NAMALWA (cell line): Measurements from ENCODE around the gene RILPL1.
"Not testable (repeated sequence)": the region's sequence is repeated elsewhere in the genome, so short reads cannot be mapped to it uniquely, and the experiment has no call there.

Source experiments
- DNase-seq: peaks from one replicate; pipeline ENCODE4 v3.0.0-alpha.2; 2015; ENCODE audit warnings: low spot score

RILPL1 gene, protein sequence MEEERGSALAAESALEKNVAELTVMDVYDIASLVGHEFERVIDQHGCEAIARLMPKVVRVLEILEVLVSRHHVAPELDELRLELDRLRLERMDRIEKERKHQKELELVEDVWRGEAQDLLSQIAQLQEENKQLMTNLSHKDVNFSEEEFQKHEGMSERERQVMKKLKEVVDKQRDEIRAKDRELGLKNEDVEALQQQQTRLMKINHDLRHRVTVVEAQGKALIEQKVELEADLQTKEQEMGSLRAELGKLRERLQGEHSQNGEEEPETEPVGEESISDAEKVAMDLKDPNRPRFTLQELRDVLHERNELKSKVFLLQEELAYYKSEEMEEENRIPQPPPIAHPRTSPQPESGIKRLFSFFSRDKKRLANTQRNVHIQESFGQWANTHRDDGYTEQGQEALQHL

DNA sequence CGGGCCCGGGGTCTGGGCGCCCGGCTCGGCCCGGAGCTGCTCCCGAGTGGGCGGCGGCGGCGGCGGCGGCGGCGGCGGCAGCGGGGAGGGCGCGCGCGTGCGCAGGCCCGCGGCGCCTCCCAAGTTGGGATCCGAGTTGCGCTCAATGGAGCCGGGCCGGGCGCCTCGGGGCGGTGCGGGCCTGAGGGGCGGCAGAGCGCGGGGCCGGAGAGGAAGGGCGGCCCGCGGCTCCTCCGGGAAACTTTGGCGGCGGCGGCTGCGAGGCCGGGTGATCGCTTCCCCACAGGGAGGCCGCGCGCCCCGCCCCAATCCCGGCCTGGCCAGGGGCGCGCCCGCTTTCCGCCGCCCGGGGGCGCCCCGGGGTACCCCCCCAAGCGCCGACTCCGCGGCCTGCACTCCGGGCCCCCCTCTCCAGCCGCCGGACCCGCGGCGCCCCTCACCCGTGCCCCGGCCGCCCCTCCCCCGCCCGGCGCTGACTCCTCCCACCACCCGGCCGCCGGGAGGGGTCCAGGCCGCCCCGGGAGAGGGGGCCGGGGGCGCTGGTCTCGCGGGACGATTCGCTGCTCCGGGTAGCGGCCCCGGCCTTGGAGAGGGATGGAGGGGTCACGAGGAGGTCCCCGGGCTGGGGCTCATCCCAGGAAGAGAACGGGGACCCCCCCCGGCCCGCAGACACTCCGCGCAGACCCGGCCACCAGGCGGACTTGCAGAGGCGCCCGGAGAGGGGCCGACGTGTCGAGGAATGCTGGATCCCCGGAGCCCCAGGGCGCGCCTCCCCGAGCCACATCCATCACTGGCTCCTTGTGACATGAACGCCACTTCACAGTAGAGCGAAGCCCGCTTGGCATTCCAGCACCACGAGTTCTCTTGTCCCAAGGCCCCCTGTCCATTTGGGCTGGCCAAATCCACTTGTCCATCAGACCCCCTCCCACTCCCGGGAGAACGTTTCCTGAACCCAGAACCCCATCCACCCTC is at the start of gene RILPL1:
Gene RILPL1 (minus strand): TSS at position 48 of the 972 bp plus-strand sequence. CDS start 237 bp downstream, outside the sequence.
- DNase-seq: peak; percentile 57

DNA sequence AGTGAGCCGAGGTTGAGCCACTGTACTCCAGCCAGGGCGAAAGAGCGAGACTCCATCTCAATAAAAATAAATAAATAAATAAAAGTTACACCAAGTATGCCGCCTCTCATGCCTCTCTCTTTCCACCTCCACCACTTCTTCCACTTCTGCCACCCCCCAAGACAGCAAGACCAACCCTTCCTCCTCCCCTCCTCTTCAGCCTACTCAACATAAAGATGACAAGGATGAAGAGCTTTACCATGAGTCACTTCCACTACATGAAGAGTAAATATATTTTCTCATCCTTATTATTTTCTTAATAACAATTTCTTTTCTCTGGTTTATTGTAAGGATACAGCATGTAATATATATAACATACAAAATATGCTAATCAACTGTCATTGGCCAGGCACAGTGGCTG is 47.3 kb upstream of the RILPL1 start:
- no peak for DNase-seq

DNA sequence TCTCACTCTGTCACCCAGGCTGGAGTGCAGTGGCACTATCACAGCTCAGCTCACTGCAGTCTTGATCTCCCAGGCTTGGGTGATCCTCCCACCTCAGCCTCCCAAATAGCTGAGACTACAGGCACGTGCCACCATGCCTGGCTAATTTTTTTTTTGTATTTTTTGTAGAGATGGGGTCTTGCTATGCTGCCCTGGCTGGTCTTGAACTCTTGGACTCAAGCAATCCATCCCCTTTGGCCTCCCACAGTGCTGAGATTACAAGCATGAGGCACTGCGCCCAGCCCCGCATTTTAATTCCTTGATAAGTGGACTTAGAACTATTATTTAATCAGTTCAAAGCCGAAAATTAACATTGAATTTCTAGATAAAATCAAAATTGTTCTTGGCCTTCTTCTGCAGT is 45.3 kb upstream of the RILPL1 start:
- not testable (repeated sequence) for DNase-seq

DNA sequence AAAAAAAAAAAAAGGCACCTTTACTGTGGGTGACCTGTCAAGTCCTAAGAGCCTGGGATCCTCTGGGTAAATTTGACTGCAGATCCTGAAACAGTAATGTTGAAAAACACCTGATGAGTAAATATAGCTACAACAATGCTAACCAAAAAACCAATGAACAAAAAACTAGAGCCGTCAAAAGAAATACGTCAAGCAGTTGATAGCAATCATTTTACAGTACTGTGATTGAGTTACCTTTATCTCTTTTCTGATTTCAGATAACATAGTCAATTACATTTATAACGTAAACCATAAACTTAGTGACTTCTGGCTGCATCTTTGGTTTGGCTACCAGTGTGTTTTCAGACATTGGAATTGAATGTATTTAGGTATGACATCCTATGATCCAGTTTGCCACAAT is 44.7 kb upstream of the RILPL1 start:
- DNase-seq: no peak

DNA sequence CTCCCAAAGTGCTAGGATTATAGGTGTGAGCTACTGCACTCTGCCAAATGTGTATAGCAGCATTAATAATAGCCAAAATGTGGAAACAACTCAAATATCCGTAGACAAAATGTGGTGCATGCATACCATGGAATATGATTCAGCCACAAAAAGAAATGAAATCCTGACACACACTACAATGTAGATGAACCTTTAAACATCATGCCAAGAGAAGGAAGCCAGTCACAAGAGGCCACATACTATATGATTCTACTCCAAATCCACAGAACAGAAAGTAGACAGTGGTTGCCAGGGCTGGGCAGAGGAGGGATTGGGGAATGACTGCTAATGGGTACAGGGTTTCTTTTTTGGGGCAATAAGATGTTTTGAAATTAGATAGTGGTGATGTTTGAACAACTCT is 43.1 kb upstream of the RILPL1 start:
- DNase-seq: no peak

DNA sequence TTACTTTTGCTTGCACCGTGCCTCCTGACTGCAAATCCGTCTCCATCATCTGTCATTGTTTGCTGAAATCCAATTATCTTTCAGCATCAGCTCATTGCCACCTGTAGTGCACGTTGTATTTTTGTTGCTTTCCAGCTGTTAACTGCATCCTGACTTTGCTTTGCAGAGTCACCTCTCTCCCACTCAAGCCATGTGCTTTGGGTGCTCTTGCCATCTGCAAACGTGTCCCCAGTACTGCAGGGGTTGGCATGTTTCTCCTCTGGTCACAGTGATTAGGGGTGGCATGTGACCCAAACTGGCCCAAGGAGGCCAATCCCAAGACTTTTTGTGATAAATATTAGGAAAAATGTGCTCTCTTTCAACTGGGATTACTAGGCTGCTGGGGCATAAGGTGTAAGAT is 40.4 kb upstream of the RILPL1 start:
- DNase-seq: no peak

DNA sequence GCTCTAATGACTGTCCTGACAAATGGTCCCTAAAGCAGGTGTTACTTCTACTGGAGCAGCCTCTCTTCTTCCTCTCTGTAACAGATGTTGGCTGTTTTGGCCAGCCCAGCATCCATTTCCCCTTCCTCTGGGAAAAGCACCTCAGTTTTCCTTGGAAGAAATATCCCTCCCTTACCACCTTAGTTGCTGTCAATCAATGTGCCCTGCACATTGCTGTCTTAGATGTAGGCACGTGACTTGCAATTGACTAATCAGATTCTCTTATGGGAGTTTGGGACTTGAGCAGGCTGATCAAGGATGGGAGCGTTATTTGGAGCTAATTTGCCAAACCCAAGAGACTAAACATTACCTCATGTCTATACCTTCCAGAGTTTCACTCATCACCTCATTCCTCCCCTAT is 38.9 kb upstream of the RILPL1 start:
- DNase-seq: no peak

DNA sequence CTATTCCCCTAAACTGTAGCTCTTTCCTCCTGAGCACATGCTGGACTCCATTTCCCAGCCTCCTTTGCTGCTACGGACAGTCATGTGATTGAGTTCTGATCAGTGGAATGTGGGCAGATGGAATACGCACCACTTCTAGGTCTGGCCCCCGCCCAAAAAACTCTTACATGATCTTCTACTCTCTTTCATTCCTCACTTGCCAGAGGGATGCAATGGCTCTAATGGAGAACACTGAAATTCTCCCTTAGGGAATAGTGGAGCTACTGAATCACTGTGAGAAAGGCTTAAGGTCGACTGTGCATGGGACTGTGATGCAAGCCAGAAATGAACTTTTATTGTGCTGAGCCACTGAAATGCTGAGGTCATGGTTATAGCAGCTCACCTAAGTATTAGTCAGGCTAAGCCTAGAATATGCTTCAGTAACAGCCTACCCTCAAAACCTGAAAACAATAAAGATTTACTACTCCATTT is 37.9 kb upstream of the RILPL1 start:
- DNase-seq: peak; percentile 21

DNA sequence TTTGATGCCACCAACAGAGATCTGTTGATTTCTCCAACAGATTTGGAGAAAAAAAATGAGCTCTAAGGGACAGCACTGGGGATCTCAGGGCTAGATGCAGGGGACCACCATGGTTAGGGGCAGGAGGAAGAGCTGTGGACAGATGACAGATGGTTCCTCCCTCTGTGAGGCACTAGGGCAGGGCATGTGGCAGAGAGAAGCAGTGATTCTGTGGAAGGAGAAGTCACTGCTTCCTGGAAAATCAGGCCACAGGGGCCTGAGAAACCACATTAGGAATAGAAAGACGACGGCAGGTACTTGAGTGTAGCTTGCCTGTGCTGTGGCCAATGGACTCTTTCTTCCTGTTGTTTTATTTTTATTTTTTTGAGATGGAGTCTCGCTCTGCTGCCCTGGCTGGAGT is 25.9 kb upstream of the RILPL1 start:
- DNase-seq: no peak

DNA sequence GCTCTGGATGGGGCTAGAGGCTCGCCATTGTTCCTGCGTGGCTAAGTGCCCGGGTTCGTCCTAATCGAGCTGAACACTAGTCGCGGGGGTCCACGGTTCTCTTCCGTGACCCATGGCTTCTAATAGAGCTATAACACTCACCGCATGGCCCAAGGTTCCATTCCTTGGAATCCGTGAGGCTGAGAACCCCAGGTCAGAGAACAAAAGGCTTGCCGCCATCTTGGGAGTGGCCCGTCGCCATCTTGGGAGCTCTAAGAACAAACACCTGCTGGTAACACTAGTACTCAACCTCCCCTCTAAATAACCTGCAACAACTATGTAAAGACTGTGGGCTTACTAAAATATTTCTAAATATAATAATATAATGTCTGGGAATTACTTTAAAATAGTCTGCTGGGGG is 25.0 kb upstream of the RILPL1 start:
- not testable (repeated sequence) for DNase-seq

DNA sequence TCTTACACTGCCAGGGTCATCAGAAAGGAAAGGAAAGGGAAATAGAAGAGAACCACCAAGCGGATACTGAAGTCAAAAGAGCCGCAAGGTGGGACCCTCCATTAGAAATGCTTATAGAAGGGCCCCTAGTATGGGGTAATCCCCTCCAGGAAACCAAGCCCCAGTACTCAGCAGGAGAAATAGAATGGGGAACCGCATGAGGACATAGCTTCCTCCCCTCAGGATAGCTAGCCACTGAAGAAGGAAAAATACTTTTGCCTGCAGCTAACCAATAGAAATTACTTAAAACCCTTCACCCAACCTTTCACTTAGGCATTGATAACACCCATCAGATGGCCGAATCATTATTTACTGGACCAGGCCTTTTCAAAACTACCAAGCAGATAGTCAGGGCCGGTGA is 21.3 kb upstream of the RILPL1 start:
- not testable (repeated sequence) for DNase-seq

DNA sequence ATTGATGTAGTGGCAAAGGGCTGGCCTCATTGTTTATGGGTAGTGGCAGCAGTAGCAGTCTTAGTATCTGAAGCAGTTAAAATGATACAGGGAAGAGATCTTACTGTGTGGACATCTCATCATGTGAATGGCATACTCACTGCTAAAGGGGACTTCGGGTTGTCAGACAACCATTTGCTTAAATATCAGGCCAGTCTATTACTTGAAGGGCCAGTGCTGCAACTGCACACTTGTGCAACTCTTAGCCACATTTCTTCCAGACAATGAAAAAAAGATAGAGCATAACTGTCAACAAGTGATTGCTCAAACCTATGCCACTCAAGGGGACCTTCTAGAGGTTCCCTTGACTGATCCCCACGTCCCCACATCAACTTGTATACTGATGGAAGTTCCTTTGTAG is 20.6 kb upstream of the RILPL1 start:
- not testable (repeated sequence) for DNase-seq

DNA sequence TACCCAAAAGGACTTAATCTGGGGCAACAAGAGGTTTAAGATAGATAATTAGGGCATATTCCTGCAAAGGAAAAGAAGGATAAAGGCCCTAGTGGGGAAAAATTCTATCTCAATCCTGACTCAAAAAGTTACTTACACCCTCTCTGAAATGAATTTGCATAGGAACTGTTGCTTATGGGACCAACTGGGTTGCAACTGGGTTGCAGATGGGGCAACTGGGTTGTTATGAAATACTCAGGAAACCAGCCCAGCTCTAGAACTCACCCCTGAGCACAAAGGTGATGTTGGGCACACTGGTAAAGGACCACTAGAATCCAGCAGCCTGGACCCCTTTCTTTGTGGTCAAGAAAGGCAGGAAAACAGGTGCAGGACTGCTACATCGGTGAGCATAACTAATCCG is 17.2 kb upstream of the RILPL1 start:
- no peak for DNase-seq

DNA sequence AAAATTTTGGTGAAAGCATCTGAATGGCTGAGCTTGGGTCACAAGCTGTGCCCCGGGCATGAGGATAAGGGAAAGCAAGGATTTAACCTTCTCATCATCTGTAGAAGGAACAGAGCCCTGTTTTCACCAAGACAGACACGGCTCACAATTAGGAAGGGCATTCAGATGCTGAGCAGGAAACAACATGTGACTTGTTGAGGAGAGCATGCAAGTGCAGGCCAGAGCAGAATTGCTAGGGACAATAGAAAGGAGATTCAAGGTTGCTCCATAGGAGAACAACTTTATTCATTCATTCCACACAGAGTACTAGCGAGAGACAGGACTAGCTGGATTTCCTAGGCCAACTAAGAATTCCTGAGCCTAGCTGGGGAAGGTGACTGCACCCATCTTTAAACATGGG is 14.6 kb upstream of the RILPL1 start:
- no peak for DNase-seq

DNA sequence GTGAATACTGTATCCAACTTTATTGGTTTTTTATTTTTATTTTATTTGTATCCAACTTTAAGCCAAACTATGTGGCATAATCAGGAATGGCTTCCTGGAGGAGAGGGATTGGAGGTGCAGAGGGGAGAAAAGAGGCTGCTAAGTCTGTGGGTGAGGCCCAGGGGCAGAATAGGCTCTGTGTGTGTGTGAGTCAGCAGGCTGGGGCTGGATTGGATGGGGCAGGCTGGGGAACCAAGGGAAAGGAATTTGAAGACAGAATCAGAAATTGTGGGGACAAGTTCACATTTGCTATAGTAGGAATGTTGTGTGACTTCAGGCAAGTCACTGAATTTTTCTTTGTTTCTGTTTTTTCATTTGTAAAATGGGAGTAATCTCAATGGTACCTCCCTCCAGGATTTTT is 12.8 kb upstream of the RILPL1 start:
- no peak for DNase-seq

DNA sequence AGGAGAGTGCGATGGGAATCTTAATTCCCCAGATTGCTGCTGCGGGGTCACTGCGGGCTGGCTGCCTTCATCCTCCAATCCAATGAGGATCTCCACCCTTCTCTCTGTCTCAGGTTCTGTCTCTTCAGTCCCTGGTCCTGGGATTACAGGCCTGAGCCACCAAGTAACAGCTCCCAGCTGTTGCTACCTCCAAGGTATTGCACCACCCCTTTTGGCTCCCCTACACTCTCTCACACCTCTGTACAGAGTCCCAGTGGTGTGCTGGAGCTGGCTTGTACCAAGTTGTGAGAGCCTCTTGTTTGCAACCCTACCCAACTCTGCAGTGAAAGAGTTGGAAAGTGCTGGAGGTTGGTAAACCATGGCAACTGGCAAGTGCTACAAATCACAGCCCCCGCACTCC is 10.0 kb upstream of the RILPL1 start:
- no peak for DNase-seq

DNA sequence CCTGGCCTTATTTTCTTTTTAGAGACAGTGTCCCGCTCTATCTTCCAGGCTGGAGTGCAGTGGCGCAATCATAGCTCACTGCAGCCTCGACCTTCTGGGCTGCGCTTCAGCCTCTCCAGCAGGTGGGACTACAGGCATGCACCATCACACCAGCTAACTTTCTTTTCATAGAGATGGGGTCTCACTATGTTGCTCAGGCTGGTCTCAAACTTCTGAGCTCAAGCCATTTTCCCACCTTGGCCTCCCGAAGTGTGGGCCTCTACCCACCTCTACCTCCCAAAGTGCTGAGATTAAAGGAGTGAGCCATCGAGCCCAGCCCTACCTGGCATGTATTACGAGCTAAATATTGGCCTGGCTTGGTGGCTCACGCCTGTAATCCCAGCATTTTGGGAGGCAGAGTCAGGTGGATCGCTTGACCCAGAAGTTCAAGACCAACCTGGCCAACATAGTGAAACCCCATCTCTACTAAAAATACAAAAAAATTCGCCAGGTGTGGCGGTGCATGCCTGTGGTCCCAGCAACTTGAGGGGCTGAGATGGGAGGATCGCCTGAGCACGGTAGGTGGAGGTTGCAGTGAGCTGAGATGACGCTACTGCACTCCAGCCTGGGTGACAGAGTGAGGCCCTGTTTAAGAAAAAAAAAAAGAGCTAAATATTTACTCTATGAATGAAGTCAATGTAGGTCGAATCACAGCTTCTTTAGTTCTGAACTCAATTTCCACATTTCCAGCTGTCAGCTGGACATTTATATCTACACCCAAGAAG is 7.6 kb upstream of the RILPL1 start:
- no peak for DNase-seq

DNA sequence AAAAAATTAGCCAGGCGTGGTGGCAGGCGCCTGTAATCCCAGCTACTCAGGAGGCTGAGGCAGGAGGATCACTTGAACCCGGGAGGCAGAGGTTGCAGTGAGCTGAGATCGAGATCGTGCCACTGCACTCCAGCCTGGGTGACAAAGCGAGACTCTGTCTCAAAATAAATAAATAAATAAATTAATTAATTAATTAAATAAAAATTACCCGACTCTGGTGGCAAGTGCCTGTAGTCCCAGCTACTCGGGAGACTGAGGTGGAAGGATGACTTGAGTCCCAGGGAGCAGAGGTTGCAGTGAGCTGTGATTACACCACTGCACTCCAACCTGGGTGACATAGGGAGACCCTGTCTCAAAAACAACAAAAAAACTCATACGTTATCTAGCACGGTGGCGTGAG is 2.4 kb upstream of the RILPL1 start:
- DNase-seq: not testable (repeated sequence)

DNA sequence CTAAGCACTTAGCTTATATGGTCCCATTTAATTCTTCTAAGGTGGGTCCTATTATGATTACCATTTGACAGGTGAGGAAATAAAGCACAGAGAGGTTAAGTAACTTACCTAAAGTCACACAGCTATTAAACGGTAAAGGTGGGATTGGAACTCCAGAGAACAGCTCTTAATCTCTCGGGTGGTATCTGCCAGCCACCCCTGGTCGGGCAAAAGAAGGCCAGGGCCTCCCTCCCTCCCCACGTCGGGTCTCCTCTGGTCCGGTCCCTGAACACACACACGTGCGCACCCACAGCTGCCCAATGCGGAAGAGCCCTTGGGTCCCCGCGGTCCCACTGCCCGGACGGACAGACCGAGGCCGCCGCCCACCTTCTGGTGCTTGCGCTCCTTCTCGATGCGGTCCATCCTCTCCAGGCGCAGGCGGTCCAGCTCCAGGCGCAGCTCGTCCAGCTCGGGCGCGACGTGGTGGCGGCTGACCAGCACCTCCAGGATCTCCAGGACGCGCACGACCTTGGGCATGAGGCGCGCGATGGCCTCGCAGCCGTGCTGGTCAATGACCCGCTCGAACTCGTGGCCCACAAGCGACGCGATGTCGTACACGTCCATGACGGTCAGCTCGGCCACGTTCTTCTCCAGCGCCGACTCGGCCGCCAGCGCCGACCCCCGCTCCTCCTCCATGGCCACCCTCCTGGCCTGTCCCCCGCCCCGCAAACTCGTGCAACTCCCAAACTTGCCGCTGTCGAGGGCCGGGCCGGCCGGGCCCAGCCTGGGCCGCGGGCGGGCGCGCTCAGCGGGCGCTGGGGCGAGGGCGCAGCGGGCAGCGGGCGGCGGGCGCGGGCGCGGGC is 490 bp downstream of the RILPL1 start:
- no peak for DNase-seq

DNA sequence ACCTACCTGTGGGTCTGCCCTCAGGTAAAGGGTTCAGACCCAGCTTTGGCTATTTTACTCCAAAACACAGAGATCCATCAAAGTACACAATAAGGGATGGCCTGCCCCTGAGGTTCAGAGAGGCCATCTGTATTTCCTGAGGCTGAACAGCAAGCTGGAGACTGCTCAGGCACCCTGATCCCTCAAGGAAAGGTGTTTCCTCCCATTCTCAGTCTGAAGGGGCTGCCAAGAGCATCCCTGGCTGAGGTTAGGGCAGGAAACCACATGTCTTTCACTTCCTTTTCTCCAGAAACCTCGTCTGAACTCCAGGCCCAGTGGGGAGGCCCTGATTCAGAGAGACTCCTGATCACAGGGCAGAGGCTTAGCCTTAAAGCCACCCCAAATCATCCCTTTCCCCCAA is 1.5 kb downstream of the RILPL1 start:
- DNase-seq: peak; percentile 64

DNA sequence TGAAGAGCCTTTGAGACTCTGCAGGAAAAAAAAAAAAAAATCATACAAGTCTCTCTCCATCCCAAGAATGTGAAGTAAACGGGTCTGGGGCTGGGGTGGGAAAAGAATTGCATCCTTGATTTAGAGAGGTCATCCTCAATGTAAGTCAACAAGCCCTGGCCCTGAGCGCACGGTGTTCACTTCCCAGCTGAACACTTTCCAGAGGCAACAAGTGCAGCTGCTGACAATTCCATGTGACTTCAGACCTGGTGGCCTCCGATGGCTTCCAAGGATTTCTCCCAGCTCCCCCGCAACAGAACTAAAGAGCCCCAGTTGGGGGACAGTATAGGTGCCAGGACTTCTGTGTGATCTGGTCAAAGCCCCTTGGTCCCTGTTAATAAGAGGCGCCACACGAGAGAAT is 2.4 kb downstream of the RILPL1 start:
- DNase-seq: no peak
